Measurements from ENCODE around the gene C3orf33.

C3orf33 gene

GRCh38 chr3:155714295-155714718, 91.8 kb downstream of the C3orf33 start:
- H3K27ac ChIP-seq (replicated peaks): no peak overlapping the region
- TF ChIP-seq GABPA (IDR thresholded peaks at IDR 0.05; ENCODE audit: low read depth) (no peak), POLR2AphosphoS5 (IDR thresholded peaks at IDR 0.05; ENCODE audit: low read depth) (no peak), CTCF (IDR thresholded peaks at IDR 0.05; ENCODE audit: insufficient read depth, low read length) (no peak), REST (IDR thresholded peaks at IDR 0.05; ENCODE audit: insufficient replicate concordance, low read depth) (no peak), SPI1 (IDR thresholded peaks at IDR 0.05; ENCODE audit: borderline replicate concordance, low read depth) (no peak)
- no peak for DNase-seq (ENCODE audit: low read depth in 1 of 2, low spot score in 1 of 2)
- H3K27me3 ChIP-seq (ENCODE audit: insufficient read depth, poor library complexity, severe bottlenecking): no peaks in the 10 kb centered on the region
- H3K4me3 ChIP-seq (replicated peaks; ENCODE audit: insufficient read depth, low read length): no peak overlapping the region

Measured in HL-60 (cell line).